ENCODE data around the gene CAVIN3. TPM values are rescaled to one million over a fixed set of nuclear protein-coding genes. Genes with fewer than 3 reads are reported as not detected.

CAVIN3 gene
- total and polyA plus RNA-seq, 2 experiments from 2014 or later: 33.2 to 34.2 TPM

DNA sequence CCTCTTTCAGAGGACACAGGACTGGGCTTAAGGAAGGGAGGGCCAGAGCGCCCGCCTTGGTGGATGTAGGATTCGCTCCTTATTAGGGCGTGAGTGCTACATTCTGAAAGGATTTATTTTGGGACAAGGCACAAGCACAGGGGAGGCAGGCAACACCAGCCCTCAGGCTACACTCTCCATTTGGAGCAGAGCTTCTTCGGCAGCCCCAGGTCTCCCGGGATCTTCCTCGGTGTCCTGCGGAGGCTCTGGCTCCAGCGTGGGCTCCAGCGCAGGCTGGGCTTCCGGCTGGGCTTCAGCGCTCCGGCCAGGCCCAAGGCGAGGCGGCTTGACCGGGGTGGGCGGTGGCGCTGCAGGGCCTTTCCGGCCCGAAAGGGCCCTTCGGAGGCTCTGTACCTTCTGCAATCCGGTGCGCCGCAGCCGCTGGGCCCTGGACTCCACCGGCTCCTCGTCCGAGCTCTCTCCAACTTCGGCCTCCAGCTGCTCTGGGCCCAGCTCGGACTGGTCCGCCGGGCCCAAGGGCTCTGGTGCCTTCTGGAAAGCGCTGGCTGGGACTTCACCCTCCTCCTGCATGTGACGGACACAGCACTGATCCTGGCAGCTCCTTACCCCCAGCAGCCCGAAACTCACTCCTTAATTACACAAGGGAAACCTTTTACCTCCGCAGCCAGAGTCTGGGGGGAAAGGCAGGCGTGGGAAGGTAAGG lies 1.1 kb downstream of the CAVIN3 start (continued):
- TF ChIP-seq, protein P1, sequence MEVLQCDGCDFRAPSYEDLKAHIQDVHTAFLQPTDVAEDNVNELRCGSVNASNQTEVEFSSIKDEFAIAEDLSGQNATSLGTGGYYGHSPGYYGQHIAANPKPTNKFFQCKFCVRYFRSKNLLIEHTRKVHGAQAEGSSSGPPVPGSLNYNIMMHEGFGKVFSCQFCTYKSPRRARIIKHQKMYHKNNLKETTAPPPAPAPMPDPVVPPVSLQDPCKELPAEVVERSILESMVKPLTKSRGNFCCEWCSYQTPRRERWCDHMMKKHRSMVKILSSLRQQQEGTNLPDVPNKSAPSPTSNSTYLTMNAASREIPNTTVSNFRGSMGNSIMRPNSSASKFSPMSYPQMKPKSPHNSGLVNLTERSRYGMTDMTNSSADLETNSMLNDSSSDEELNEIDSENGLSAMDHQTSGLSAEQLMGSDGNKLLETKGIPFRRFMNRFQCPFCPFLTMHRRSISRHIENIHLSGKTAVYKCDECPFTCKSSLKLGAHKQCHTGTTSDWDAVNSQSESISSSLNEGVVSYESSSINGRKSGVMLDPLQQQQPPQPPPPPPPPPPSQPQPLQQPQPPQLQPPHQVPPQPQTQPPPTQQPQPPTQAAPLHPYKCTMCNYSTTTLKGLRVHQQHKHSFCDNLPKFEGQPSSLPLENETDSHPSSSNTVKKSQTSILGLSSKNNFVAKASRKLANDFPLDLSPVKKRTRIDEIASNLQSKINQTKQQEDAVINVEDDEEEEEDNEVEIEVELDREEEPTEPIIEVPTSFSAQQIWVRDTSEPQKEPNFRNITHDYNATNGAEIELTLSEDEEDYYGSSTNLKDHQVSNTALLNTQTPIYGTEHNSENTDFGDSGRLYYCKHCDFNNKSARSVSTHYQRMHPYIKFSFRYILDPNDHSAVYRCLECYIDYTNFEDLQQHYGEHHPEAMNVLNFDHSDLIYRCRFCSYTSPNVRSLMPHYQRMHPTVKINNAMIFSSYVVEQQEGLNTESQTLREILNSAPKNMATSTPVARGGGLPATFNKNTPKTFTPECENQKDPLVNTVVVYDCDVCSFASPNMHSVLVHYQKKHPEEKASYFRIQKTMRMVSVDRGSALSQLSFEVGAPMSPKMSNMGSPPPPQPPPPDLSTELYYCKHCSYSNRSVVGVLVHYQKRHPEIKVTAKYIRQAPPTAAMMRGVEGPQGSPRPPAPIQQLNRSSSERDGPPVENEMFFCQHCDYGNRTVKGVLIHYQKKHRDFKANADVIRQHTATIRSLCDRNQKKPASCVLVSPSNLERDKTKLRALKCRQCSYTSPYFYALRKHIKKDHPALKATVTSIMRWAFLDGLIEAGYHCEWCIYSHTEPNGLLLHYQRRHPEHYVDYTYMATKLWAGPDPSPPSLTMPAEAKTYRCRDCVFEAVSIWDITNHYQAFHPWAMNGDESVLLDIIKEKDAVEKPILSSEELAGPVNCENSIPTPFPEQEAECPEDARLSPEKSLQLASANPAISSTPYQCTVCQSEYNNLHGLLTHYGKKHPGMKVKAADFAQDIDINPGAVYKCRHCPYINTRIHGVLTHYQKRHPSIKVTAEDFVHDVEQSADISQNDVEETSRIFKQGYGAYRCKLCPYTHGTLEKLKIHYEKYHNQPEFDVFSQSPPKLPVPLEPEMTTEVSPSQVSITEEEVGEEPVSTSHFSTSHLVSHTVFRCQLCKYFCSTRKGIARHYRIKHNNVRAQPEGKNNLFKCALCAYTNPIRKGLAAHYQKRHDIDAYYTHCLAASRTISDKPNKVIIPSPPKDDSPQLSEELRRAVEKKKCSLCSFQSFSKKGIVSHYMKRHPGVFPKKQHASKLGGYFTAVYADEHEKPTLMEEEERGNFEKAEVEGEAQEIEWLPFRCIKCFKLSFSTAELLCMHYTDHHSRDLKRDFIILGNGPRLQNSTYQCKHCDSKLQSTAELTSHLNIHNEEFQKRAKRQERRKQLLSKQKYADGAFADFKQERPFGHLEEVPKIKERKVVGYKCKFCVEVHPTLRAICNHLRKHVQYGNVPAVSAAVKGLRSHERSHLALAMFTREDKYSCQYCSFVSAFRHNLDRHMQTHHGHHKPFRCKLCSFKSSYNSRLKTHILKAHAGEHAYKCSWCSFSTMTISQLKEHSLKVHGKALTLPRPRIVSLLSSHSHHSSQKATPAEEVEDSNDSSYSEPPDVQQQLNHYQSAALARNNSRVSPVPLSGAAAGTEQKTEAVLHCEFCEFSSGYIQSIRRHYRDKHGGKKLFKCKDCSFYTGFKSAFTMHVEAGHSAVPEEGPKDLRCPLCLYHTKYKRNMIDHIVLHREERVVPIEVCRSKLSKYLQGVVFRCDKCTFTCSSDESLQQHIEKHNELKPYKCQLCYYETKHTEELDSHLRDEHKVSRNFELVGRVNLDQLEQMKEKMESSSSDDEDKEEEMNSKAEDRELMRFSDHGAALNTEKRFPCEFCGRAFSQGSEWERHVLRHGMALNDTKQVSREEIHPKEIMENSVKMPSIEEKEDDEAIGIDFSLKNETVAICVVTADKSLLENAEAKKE (CRISPR knock-in tag; IDR thresholded peaks at IDR 0.05): no peak
- no peak for TF ChIP-seq EZH2phosphoT487 (IDR thresholded peaks at IDR 0.05; ENCODE audit: unreplicated experiment)
- TF ChIP-seq, protein P2, sequence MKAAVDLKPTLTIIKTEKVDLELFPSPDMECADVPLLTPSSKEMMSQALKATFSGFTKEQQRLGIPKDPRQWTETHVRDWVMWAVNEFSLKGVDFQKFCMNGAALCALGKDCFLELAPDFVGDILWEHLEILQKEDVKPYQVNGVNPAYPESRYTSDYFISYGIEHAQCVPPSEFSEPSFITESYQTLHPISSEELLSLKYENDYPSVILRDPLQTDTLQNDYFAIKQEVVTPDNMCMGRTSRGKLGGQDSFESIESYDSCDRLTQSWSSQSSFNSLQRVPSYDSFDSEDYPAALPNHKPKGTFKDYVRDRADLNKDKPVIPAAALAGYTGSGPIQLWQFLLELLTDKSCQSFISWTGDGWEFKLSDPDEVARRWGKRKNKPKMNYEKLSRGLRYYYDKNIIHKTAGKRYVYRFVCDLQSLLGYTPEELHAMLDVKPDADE (IDR thresholded peaks at IDR 0.05): no peak
- TF ChIP-seq EZH2 (IDR thresholded peaks at IDR 0.05; ENCODE audit: low read depth, unreplicated experiment): no peak

DNA sequence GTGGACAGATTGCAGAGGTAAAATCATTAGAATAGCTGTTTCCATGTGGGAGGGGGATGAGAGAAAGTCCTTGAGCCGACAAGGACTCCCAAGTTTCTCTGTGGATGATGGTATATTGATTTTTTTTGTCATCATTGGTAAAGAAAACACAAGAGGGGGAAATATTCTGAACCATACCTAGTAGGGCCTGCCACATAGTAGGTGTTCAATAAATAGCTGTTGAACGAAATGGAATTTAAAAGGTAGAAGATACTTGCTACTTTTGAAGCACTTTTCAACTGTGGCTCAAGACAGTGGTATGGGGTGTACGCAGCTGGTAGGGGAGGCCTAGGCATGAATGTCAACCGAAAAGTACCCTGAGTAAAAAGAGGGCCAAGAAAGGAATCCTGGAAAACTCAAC lies 2.1 kb downstream of the CAVIN3 start:
- Histone ChIP-seq H4K20me1 (replicated peaks; ENCODE audit: insufficient read depth) (no peaks in the 10 kb centered on the region), H3K79me2 (replicated peaks; ENCODE audit: insufficient read depth) (no peaks in the 10 kb centered on the region), H3K27me3 (ENCODE audit: insufficient read depth) (peaks cover 23% of the 10 kb centered on the region), H2AFZ (no peak overlapping the region), H3K4me1 (ENCODE audit: insufficient read depth) (peaks cover 34% of the 10 kb centered on the region), H3K9me2 (ENCODE audit: insufficient read depth) (no peaks in the 10 kb centered on the region), H3F3A (replicated peaks; ENCODE audit: low read depth) (peaks cover 16% of the 10 kb centered on the region; the same call in 1 of the 2 replicates), H3K4me3 (peak overlapping the region; percentile 74; the same call in 1 of the 2 replicates), H3K27ac (ENCODE audit: low read depth) (no peak overlapping the region), H3K36me3 (ENCODE audit: insufficient read depth) (no peaks in the 10 kb centered on the region), H3K4me2 (peak overlapping the region; percentile 92; the same call in 1 of the 2 replicates)
- no peaks in the 10 kb centered on the region; the same call in 1 of the 3 replicates for H3K36me3 Mint-ChIP-seq (ENCODE audit: low read depth)
- no peak overlapping the region for H3K27ac Mint-ChIP-seq
- no peaks in the 10 kb centered on the region; the same call in 1 of the 3 replicates for H3K9me3 Mint-ChIP-seq
- peak overlapping the region; percentile 78 for H3K4me3 Mint-ChIP-seq
- H3K4me1 Mint-ChIP-seq: peaks cover 42% of the 10 kb centered on the region
- no peak for DNase-seq (ENCODE audit: low spot score)
- H3K27me3 Mint-ChIP-seq (ENCODE audit: insufficient read depth, low read depth, poor library complexity): peaks cover 7% of the 10 kb centered on the region
- ATAC-seq: no peak
- no peak for TF ChIP-seq NANOG (IDR thresholded peaks at IDR 0.05; ENCODE audit: borderline replicate concordance)
- TF ChIP-seq, protein P3, sequence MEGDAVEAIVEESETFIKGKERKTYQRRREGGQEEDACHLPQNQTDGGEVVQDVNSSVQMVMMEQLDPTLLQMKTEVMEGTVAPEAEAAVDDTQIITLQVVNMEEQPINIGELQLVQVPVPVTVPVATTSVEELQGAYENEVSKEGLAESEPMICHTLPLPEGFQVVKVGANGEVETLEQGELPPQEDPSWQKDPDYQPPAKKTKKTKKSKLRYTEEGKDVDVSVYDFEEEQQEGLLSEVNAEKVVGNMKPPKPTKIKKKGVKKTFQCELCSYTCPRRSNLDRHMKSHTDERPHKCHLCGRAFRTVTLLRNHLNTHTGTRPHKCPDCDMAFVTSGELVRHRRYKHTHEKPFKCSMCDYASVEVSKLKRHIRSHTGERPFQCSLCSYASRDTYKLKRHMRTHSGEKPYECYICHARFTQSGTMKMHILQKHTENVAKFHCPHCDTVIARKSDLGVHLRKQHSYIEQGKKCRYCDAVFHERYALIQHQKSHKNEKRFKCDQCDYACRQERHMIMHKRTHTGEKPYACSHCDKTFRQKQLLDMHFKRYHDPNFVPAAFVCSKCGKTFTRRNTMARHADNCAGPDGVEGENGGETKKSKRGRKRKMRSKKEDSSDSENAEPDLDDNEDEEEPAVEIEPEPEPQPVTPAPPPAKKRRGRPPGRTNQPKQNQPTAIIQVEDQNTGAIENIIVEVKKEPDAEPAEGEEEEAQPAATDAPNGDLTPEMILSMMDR (conservative IDR thresholded peaks at IDR 0.05; ENCODE audit: low read depth in 2 of 2): no peak
- TF ChIP-seq, protein P2 (IDR thresholded peaks at IDR 0.05): no peak
- TF ChIP-seq EZH2phosphoT487 (IDR thresholded peaks at IDR 0.05; ENCODE audit: unreplicated experiment): no peak
- no peak for TF ChIP-seq EZH2 (IDR thresholded peaks at IDR 0.05; ENCODE audit: low read depth, unreplicated experiment)
- TF ChIP-seq POLR2AphosphoS5 (IDR thresholded peaks at IDR 0.05; ENCODE audit: low read depth): no peak
- no peak for TF ChIP-seq JUNB (IDR thresholded peaks at IDR 0.05; ENCODE audit: unreplicated experiment)
